Tongue (tissue), 2 donors: Measurements from ENCODE around the gene SUPT7L. TPM values are rescaled to one million over a fixed set of nuclear protein-coding genes. Genes with fewer than 3 reads are reported as not detected.
"Not testable (repeated sequence)": the region's sequence is repeated elsewhere in the genome, so short reads cannot be mapped to it uniquely, and the experiment has no call there.

Experiments used
- DNase-seq: peaks from one replicate; pipeline ENCODE4 v3.0.0-alpha.2; 2015
- total RNA-seq: library from RNA; depleted of rRNA; stranded (reverse); fragments of >200 nt; gene quantifications from one replicate; pipeline ENCODE4 v1.2.3, GENCODE V29; 2014

The SUPT7L gene
- total RNA-seq, 1 donor from 2014 or later, result 22.4 TPM

DNA sequence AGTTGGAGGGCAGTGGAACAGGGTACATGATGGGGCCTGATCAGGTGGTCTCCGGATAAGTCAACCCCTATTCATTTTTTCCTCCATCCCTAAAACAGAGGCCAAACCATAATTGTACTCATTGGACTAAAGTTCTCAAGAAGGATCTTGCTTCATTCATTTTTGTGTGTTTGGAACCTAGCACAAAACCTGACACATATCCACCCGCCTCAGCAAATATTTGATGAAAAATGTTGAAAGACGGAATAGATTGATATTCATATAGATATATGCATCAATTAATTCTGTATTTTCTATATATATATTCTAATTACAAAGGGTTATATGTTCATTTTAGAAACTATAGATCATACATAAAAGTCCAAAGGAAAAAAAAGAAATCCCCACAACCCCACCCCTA is 22.2 kb upstream of the SUPT7L start:
- no peak for DNase-seq

DNA sequence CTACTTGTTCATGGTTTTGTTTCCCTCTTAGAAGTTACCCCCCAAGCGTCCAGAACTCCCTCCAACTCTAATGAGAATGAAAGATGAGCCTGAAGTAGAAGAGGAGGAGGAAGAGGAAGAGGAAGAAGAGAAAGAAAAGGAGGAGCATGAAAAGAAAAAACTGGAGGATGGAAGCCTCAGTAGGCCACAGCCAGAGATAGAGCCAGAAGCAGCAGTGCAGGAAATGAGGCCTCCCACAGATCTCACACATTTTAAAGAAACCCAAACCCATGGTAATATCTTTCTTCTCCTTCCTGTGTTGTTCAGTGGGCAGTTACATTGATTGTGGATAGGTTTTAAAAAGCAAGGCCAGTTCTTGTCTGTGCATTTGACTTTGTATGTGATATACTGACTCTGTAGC is 21.6 kb upstream of the SUPT7L start:
- DNase-seq, result not testable (repeated sequence)

DNA sequence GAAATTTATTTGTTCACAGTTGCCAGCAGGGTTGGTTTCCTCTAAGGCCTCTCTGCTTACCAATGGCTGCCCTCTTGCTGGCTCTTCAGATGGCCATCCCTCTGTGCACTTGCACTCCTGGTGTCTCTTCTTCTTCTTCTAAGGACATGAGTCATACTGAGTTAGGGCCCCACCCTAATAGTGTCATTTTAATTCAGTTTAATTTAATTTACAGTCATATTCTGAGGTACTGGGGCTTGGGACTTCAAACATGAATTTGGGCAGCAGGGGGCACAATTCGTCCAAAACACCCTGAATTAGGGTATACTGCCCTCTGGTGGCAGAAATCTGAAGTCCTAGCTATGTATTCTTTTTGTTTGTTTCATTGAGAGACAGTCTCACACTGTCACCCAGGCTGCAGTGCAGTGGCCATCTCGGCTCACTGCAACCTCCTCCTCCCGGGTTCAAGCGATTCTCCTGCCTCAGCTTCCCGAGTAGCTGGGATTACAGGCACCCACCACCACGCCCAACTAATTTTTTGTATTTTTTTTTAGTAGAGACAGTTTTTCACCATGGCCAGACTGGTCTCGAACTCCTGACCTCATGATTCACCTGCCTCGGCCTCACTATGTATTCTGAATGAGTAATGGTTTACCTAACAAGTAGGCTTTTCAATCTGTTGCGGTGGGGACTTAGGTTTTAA is 20.1 kb upstream of the SUPT7L start:
- peak; percentile 95 for DNase-seq

DNA sequence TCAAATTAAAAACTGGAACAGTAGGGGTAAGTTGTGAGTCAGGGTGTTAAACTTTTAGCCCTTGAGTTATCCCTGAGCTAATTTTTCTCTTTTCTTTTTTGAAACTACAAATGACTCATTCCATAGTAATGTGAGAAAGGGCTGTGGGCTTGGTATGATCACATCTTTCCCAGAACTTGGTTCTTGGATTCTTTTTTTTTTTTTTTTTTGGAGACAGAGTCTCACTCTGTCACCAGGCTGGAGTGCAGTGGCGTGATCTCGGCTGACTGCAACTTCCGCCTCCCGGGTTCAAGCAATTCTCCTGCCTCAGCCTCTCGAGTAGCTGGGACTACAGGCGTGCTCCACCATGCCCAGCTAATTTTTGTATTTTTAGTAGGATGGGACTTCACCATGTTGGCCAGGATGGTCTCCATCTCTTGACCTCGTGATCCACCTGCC is 18.9 kb upstream of the SUPT7L start:
- DNase-seq, result not testable (repeated sequence)

DNA sequence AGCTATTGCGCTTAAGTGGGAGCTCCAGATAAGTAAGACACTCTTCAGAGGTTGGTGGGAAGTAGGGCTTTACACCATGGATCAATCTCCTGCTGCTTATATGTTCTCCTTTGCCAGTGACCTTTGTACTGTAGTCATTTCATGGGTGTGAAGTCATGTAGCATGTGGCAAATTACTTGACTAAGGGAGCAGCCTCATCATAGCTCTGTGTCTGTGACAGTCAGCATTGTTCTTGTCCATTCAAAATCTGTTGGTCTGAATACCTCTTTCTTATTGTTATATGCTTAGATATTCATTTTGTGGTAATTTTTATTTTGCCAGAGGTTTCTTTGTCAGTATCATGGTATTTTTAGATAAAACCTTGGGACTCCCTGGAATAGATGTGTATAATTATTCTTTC is 18.4 kb upstream of the SUPT7L start:
- DNase-seq, result no peak

DNA sequence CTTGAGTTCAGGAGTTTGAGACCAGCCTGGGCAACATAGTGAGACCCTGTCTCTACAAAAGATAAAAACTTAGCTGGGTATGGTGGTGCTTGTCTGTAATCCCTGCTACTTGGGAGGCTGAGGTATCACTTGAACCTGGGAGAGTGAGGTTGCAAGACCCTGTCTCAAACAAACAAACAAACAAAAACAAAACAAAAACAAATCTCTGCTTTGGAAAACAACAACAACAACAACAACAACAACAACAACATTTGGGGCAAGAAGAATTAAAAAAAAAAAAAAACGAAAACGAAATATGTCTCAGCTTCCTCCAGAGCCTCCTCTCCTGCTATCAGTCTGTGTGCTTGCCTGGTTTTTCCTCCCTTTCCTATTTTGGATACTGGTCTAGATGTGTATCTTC is 17.2 kb upstream of the SUPT7L start:
- DNase-seq, result no peak

DNA sequence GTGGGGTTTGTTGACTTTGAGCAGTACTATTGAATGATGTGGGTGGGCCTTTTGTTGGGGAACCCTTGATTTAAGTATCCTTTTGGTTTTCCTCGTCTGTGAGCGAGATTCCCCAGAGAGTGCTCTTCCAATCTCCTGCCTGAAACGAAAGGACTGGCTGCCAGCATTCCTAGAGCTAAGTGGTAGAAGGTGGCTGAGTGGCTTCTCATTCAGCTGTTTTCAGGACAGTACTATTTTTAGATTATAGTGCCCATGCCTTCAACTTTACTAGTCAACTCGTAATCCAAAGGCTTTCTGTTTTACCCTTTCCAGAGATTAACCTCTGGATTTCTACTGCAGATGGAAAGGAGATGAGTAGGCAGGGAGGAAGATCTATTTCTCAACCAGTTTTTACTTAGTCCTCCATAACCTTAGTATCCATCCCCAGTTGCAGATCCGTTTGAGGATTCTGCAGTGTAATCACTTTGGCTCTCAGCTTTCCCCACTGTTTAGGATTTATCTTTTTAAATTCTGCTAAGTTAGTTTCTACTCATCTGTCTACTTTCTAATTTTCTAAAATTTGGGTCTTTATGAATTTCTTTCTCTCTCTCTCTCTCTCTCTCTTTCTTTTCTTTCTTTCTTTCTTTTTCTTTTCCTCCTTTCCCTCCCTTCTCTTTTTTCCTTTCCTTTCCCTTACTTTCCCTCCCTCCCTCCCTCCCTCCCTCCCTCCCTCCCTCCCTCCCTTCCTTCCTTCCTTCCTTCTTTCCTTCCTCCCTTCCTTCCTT is 9.5 kb upstream of the SUPT7L start:
- DNase-seq, result peak; percentile 36

DNA sequence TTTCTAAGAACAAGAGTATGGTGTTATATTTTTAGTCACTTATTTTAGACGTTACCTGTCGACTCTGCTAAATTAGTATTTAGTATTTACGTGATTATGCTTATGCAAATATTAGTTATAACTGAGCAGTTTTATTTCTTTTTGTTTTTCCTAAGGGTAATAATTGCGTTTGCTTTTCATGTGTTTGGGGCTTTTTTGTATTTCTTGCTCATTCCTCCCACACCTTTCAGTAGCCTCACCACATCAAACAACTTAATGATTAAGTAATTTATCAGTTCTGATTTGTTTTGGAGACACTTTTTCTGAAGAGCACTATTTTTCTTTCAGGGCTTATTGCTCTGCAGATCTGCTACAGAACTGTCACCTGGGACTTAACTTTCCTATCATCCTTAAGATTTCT is 7.8 kb upstream of the SUPT7L start:
- no peak for DNase-seq

DNA sequence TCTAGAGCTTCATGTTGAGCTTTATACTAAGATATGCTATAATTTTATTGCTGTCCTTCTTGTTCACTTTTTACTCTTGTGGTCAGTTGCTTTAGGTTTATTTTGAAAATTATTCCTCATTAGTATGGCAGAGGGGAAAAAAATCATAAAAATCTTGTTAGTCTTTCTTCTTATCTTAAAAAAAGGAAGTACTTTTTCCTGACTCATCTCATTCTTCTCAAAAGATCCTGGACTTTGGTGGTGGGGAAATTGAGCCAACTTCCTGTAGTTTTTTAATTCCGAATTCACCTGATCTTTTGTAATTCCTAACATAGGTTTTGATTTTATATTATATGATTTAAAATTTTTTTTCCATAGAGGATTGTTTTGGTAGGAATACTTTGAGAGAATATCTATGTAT is 4.0 kb upstream of the SUPT7L start:
- no peak for DNase-seq

DNA sequence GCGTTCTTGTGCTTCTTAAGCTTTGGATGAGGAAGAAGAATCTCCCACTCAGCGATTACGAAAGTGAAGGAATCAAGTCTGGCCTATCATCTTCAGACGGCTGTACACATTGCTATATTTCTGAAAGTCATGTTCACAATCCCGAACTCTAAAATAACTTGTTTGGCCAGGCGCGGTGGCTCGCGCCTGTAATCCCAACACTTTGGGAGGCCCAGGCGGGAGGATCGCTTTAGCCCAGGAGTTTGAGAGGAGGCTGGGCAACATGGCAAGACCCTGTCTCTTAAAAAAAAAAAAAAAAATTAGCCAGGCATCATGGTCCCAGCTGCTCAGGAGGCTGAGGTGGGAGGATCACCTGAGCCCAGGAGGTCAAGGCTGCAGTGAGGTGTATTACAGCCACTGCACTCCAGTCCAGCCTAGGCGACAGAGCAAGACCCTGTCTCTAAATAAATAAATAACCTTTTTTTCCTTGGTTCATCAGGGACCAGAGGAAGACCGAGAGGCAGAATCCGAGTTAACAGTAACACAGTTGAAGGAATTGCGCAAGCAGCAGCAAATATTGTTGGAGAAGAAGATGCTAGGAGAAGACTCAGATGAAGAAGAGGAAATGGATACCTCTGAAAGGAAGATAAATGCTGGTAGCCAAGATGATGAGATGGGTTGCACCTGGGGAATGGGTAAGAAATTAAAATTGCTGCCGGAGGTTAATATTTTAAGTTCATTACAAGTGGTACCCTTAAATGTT is 1.4 kb upstream of the SUPT7L start:
- DNase-seq, result no peak

DNA sequence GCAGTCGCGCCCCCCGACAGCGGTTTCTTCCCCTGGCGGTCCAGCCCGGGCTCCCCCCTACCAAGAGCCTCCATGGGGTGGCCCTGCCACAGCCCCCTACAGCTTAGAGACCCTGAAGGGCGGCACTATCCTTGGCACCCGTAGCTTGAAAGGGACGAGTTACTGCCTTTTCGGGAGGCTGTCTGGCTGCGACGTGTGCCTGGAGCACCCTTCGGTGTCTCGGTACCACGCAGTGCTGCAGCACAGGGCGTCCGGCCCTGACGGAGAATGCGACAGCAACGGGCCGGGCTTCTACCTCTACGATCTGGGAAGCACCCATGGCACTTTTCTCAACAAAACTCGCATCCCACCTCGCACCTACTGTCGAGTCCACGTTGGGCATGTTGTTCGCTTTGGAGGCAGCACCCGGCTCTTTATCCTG is 750 bp upstream of the SUPT7L start:
- DNase-seq, result no peak

DNA sequence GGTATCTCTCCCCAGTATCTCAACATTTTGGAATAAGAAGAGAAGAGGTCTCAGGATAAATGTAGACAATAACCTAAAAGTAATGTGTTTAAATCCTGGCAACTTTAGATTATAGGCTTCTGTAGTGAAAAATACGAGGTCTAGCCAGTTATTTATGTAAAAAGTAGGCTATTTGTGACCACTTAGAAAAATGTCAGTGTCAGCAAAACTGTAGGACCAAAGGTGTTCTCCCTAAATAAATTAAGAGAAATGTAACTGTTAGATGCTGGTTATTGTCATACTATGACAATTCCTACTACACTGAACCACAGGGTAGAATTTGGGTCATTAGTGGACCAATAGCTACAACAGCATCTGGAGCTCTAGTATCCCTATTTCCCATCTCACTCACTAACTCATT is 2.0 kb downstream of the SUPT7L start:
- DNase-seq, result no peak

DNA sequence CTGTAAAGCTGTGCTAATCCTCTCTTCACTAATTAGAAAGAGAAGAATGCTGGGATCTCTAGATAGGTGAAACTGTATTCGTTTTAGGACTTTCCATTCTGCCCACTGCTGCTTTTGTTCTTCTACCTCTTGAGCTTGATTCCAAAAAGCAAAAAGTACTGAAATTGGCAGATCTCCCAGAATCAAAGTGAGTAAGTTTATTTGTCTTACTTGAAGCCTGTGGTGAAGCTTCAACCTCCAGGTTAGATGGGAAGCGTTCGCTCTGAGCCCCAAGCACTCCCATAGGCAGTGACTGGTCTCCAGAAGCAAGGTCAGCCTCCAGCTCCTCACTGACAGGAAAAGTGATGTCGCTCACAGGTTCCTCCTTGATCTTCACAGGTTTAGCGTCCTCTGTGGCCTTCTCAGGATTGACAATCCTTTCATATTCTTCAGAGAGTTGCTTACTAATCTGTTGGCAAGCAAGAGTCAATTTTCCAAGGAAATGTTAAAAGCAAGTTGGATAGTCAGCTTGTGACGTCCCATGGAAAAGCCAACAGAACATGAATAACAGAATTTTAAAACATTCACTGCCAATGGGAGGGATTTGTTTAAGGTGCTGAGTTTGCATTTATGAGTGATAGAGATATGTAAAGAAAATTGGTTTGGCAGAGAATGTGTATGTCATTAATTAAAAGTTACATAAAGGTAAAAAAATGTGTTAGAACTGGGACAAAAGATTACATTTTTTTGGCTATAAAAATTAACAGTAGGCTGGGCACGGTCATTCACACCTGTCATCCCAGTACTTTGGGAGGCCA is 8.1 kb downstream of the SUPT7L start:
- no peak for DNase-seq

DNA sequence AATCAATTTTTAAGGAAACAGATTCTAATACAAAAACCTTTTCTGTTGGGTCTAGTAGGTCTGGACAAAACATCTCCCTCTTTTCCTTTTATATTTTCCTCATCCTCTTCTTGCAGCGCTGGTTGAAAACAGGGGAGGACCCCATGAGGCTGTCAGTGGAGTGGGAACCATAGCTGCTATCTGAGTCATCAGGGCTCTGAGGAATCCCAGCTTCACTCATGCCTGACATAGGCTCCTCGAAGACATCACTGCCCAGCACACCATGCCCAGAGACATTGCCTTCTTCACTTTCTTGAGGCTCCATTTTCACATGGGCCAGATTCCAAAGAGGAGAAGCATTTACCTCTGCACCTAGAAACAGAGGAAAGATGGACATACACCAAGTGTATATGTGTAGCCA is 10.0 kb downstream of the SUPT7L start:
- DNase-seq, result no peak

DNA sequence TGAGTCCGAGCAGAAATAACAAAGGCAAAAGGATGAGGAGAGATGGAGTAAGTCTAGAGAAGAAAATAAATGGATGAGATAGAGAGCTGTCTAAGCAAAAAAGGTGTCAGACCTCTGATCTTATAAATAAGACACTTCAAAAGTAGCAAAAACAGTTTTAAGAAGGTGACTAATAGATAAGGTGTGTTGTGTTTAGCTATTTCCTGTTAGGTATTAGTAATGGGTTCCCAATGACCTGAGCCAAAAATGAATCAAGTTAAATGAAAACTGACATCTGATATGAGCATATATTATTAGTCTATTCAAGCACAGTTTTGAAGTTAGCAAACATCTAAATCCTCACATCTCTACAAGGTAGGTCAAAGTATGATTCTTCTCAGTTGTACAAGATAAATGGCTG is 10.6 kb downstream of the SUPT7L start:
- DNase-seq, result no peak

DNA sequence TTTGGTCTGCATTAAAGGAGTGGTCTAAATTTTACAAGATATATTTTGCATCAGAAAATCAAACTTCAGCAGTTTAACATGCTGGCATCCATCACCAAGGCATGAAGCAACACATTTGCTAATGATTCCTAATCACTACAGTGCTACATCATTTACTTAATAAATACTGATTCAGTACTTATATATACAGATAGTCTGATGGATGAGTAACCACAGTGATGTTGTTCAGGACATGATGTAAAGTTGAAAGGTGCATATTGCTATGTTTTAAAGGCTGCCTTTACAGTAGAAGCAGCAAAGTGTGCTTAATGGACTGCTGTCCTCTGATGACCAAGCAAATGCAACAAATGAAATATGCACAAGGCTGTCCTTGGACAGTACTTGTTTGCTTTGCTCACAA is 11.1 kb downstream of the SUPT7L start:
- DNase-seq, result no peak

DNA sequence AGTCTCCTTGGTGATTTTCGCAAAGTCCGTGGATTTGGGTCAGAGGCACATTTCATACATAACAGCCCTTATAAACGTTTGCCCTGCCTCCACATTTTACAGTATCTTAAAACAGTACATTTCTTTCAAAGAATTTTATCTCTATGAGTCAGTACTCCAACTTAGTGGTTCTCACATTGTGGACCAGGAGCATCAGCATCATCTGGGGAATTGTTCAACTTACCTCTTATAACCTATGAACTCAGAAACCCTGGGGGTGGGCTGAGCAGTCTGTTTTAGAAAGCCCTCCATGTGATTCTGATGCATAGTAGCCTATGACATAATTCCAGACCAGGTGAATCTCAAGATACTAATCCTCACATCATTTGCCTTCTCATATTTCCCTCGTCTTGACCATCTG is 12.4 kb downstream of the SUPT7L start:
- DNase-seq, result no peak

DNA sequence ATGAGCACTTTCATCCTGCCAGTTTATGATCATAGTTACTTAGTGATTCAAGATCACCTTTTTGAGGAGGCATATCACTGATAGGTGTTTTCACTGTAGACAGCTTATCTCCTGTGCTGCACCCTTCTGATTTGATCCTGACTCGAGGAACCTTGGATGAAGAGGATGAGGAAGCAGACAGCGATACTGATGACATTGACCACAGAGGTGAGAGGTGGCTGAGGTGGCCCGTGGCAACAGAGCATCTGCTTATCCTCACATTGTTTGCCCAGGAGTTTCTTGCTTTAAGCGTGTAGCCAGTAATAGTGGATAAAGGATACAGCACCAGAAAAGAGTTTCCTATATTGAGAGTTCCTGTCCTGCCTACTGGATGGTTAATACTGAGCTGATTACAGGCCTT is 15.7 kb downstream of the SUPT7L start:
- no peak for DNase-seq

DNA sequence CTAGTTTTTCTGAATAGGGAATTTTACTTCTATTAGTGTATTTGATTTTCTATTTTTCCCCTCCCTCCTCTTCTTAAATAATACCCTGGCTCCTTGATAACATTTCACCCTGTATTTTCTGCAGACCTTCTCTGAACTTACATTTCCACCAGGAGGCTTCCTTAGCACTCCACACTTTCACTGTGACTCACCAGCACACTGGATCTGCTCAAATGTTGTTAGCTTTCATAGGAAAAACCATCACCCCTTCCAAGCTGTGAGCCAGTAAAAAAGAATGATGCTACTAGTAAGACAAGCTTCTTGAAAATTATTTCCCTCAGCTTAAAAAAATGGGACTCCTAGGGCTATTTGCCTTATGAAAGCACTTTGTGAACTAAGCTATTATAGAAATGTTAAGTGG is 16.1 kb downstream of the SUPT7L start:
- DNase-seq, result no peak

DNA sequence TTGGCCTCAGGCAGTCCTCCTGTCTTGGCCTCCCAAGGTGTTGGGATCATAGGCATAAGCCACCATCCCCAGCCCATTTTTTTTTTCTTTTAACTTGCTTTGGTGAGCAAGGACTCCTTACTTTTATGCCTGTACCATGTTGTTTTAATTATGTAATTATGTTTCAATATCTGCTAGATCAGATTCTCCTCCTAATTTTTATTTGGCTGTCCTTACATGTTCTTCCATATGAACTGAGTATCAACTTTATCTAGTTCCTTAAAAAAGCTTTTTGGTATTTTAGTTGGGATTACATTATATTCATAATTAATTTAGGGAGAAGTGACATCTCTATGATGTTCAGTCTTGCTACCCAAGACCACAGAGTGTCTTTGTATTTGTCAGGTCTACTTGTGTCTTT is 18.2 kb downstream of the SUPT7L start:
- DNase-seq, result no peak

DNA sequence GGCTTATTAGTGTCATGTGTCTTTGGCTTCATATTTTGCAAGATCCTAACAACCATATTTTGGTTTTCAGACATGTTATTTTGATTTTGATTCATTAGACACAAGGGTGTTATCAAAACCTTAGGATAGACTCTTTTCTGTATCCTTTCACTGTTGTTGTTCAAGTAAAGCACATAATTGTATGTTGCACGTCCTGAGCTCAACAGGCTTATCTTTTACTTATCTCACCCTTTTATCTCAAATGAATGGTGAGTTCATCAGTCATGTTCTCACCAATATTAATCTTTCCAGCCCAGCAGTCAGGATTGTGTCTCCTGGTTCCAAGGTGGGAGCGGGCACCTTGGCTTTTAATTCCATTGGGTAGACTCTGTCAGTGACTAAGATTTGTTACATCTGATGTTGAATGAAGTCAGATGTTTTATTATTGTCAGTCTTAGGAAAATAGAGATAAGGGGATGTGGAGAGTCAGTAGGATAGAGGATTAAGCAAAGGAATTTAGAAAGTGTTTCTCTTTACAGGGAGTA is 22.6 kb downstream of the SUPT7L start:
- DNase-seq, result no peak

DNA sequence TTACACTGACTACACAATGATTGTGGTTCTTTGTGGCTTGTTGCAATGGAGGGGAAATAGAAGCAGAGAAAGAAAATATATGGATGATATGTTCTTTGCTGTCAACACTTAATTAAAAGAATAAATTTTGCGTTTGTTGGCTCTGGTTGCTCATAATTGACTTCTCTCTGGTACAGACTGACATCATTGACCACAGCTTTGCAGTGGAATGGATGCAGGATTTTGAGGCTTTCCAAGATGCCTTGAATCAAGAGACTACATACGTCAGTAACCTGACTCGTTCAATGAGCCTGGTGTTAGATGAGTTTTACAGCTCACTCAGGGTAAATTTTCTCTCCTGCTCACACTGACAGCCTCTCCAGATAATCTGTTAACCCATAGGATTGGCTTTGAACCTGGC is 24.7 kb downstream of the SUPT7L start:
- no peak for DNase-seq
